H9 (cell line): ENCODE measurements around the gene RAB6B. TPM values are rescaled to one million over a fixed set of nuclear protein-coding genes. Genes with fewer than 3 reads are reported as not detected.

ENCODE experiments used
- DNase-seq: peaks from one replicate; pipeline ENCODE4 v3.0.0-alpha.2; 2017
- H2AFZ ChIP-seq: one replicate; pipeline ENCODE4 v1.6.1; 2013; ENCODE audit warnings: mild to moderate bottlenecking, low read length, control low read depth, moderate library complexity
- H2AK5ac ChIP-seq: 2 replicates; pipeline ENCODE4 v1.6.1; 2013; ENCODE audit warnings: low read length, control low read depth, mixed read lengths; ENCODE audit not compliant: insufficient read length
- H2BK120ac ChIP-seq: one replicate; pipeline ENCODE4 v1.6.1; 2013; ENCODE audit warnings: low read depth, mild to moderate bottlenecking, low read length, control low read depth, inconsistent platforms; ENCODE audit not compliant: poor library complexity, severe bottlenecking
- H2BK12ac ChIP-seq: 2 replicates; pipeline ENCODE4 v1.6.1; 2013; ENCODE audit warnings: low read length, control low read depth, mixed read lengths, low read depth; ENCODE audit not compliant: insufficient read length
- H2BK15ac ChIP-seq: 2 replicates; pipeline ENCODE4 v1.6.1; 2013; ENCODE audit warnings: low read depth, low read length, control low read depth
- H2BK20ac ChIP-seq: one replicate; pipeline ENCODE4 v1.6.1; 2013; ENCODE audit warnings: low read depth, mild to moderate bottlenecking, low read length, control low read depth, inconsistent platforms; ENCODE audit not compliant: poor library complexity, severe bottlenecking
- H2BK5ac ChIP-seq: 2 replicates; pipeline ENCODE4 v1.6.1; 2013; ENCODE audit warnings: low read length, control low read depth, mixed read lengths; ENCODE audit not compliant: insufficient read length
- H3K14ac ChIP-seq: 2 replicates; pipeline ENCODE4 v1.6.1; 2013; ENCODE audit warnings: low read length, control low read depth; ENCODE audit not compliant: insufficient read depth
- H3K18ac ChIP-seq: 2 replicates; pipeline ENCODE4 v1.6.1; 2013; ENCODE audit warnings: low read depth, mild to moderate bottlenecking, mixed read lengths, low read length, control low read depth; ENCODE audit not compliant: insufficient read length
- H3K23ac ChIP-seq: 2 replicates; pipeline ENCODE4 v1.6.1; 2013; ENCODE audit warnings: low read length, control low read depth, mixed read lengths, low read depth; ENCODE audit not compliant: insufficient read length
- H3K23me2 ChIP-seq: 2 replicates; pipeline ENCODE4 v1.6.1; 2013; ENCODE audit warnings: low read depth, mild to moderate bottlenecking, mixed read lengths, low read length, control low read depth; ENCODE audit not compliant: insufficient read length, poor library complexity, severe bottlenecking
- H3K27ac ChIP-seq: 2 replicates; pipeline ENCODE4 v1.5.1; 2013; ENCODE audit warnings: low read length, control low read depth, mixed read lengths, low read depth; ENCODE audit not compliant: insufficient read length
- H3K27me3 ChIP-seq: 2 replicates; pipeline ENCODE4 v1.6.1; 2013; ENCODE audit warnings: low read length, control low read depth, inconsistent platforms; ENCODE audit not compliant: insufficient read depth
- H3K4ac ChIP-seq: 2 replicates; pipeline ENCODE4 v1.6.1; 2013; ENCODE audit warnings: low read depth, mild to moderate bottlenecking, control low read depth, inconsistent platforms, low read length, moderate library complexity
- H3K4me1 ChIP-seq: 2 replicates; pipeline ENCODE4 v1.6.1; 2013; ENCODE audit warnings: low read length, control low read depth, inconsistent platforms; ENCODE audit not compliant: insufficient read depth
- H3K4me2 ChIP-seq: 2 replicates; pipeline ENCODE4 v1.6.1; 2013; ENCODE audit warnings: low read length, control low read depth, mixed read lengths; ENCODE audit not compliant: insufficient read length, insufficient read depth
- H3K56ac ChIP-seq: 2 replicates; pipeline ENCODE4 v1.6.1; 2013; ENCODE audit warnings: low read depth, mild to moderate bottlenecking, mixed read lengths, low read length, control low read depth; ENCODE audit not compliant: insufficient read length
- H3K79me1 ChIP-seq: 2 replicates; pipeline ENCODE4 v1.6.1; 2013; ENCODE audit warnings: low read depth, mild to moderate bottlenecking, moderate library complexity, low read length, control low read depth, inconsistent platforms; ENCODE audit not compliant: insufficient read depth, poor library complexity, severe bottlenecking
- H3K79me2 ChIP-seq: 2 replicates; pipeline ENCODE4 v1.6.1; 2013; ENCODE audit warnings: low read length, control low read depth, inconsistent platforms; ENCODE audit not compliant: insufficient read depth
- H3K9ac ChIP-seq: 2 replicates; pipeline ENCODE4 v1.6.1; 2013; ENCODE audit warnings: low read length, control low read depth, mixed read lengths; ENCODE audit not compliant: insufficient read length; ENCODE audit errors: extremely low read depth
- H3K9me3 ChIP-seq: one replicate; pipeline ENCODE4 v1.6.1; 2013; ENCODE audit warnings: low read depth, low read length, inconsistent platforms; ENCODE audit not compliant: control insufficient read depth
- H3T11ph ChIP-seq: one replicate; pipeline ENCODE4 v1.6.1; 2013; ENCODE audit warnings: mild to moderate bottlenecking, low read length, control low read depth, inconsistent platforms
- H4K20me1 ChIP-seq: one replicate; pipeline ENCODE4 v1.6.1; 2013; ENCODE audit not compliant: control insufficient read depth, insufficient read length, insufficient read depth
- H4K5ac ChIP-seq: 2 replicates; pipeline ENCODE4 v1.6.1; 2013; ENCODE audit warnings: low read depth, mild to moderate bottlenecking, mixed read lengths, low read length, control low read depth; ENCODE audit not compliant: insufficient read length
- H4K8ac ChIP-seq: replicated peaks from 2 replicates; pipeline ENCODE4 v1.6.1; 2013; ENCODE audit warnings: low read length, control low read depth, mixed read lengths, low read depth; ENCODE audit not compliant: insufficient read length
- H4K91ac ChIP-seq: 2 replicates; pipeline ENCODE4 v1.6.1; 2013; ENCODE audit warnings: low read depth, mild to moderate bottlenecking, moderate library complexity, mixed read lengths, low read length, control low read depth; ENCODE audit not compliant: insufficient read length
- H3K27ac Mint-ChIP-seq, 3 experiments: 2 replicates in 2 of 3; 3 replicates in 1 of 3; pipeline ENCODE4 v1.8.0; 2020 to 2021; ENCODE audit warnings: mixed read lengths in 3 of 3, mild to moderate bottlenecking in 1 of 3, moderate library complexity in 1 of 3
- H3K27me3 Mint-ChIP-seq: 2 replicates; pipeline ENCODE4 v1.8.0; 2021; ENCODE audit warnings: low read depth, mild to moderate bottlenecking, moderate library complexity, mixed read lengths
- H3K36me3 Mint-ChIP-seq, 3 experiments: 2 replicates in 2 of 3; 3 replicates in 1 of 3; pipeline ENCODE4 v1.8.0; 2020 to 2021; ENCODE audit warnings: low read depth in 3 of 3, mixed read lengths in 3 of 3; ENCODE audit not compliant: insufficient read depth in 1 of 3
- H3K4me1 Mint-ChIP-seq, 2 experiments: 2 replicates each; pipeline ENCODE4 v1.8.0; 2020; ENCODE audit warnings: mixed read lengths in 2 of 2
- H3K4me3 Mint-ChIP-seq, 2 experiments: 2 replicates in 1 of 2; 3 replicates in 1 of 2; pipeline ENCODE4 v1.8.0; 2020 to 2021; ENCODE audit warnings: mild to moderate bottlenecking in 2 of 2, mixed read lengths in 2 of 2, moderate library complexity in 1 of 2
- H3K9me3 Mint-ChIP-seq, 2 experiments: 2 replicates in 1 of 2; 3 replicates in 1 of 2; pipeline ENCODE4 v1.8.0; 2020; ENCODE audit warnings: mild to moderate bottlenecking in 2 of 2, mixed read lengths in 2 of 2, moderate library complexity in 1 of 2
- WGBS: extraction: QIAGEN DNeasy Blood & Tissue Kit; methylation state at CpG from one replicate; pipeline ENCODE4 v1.1.7; 2013; ENCODE audit warnings: missing lambda C conversion rate, low lambda C conversion rate, mixed read lengths; ENCODE audit not compliant: insufficient read length; ENCODE audit errors: extremely low coverage; 5-methylcytosine and 5-hydroxymethylcytosine counted together
- total RNA-seq: library from RNA; stranded (reverse); gene quantifications from 2 replicates; pipeline ENCODE4 v1.2.1, GENCODE V29; 2021
- TF ChIP-seq, protein P1 (sequence below): fragments of 200-600 bp; sonication (generic); conservative IDR thresholded peaks from 3 replicates; pipeline ENCODE4 v1.8.0; 2021; ENCODE audit warnings: antibody characterized with exemption, mild to moderate bottlenecking

Gene RAB6B
- total RNA-seq, 1 experiment from 2014 or later: 12.3 TPM

DNA sequence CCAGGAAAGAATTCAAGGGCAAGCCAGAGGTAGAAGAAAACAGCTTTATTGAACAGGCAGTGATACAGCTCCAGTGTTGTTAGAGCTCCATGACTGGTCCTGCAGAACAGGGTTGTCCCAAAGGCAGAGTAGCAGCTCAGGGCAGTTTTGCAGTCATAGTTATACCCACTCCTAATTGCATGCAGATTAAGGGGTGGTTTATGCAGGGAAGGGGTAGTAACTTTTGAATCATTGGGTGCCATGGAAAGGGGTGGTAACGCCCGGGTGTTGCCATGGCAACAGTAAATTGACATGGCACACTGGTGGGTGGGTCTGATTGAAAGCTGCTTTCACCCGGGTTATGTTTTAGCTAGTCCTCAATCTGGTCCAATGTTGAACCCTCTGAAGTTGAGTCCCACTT lies 9.7 kb upstream of the RAB6B start:
- Mint-ChIP-seq H3K27ac (no peak overlapping the region), H3K9me3 (no peaks in the 10 kb centered on the region; a peak in 1 of 5 replicates), H3K4me1 (no peaks in the 10 kb centered on the region; a peak in 1 of 4 replicates), H3K4me3 (no peak overlapping the region), H3K36me3 (no peaks in the 10 kb centered on the region), H3K27me3 (peaks cover 3% of the 10 kb centered on the region)
- Histone ChIP-seq H3K79me2 (no peaks in the 10 kb centered on the region), H3K27ac (no peak overlapping the region), H3K14ac (no peak overlapping the region), H3T11ph (no peak overlapping the region), H2AK5ac (no peak overlapping the region), H2BK120ac (no peak overlapping the region), H4K20me1 (no peaks in the 10 kb centered on the region), H2BK5ac (no peak overlapping the region), H4K8ac (no peak overlapping the region), H2AFZ (no peak overlapping the region), H3K9ac (no peak overlapping the region), H3K23me2 (no peaks in the 10 kb centered on the region), H2BK15ac (no peak overlapping the region), H3K18ac (no peak overlapping the region), H4K5ac (no peak overlapping the region), H4K91ac (no peak overlapping the region), H3K79me1 (no peaks in the 10 kb centered on the region), H3K27me3 (no peaks in the 10 kb centered on the region), H2BK12ac (no peak overlapping the region), H3K23ac (no peak overlapping the region), H3K4me1 (no peaks in the 10 kb centered on the region), H3K4ac (no peak overlapping the region), H3K4me2 (no peak overlapping the region), H3K56ac (no peak overlapping the region), H3K9me3 (no peaks in the 10 kb centered on the region), H2BK20ac (no peak overlapping the region)
- TF ChIP-seq, protein P1, sequence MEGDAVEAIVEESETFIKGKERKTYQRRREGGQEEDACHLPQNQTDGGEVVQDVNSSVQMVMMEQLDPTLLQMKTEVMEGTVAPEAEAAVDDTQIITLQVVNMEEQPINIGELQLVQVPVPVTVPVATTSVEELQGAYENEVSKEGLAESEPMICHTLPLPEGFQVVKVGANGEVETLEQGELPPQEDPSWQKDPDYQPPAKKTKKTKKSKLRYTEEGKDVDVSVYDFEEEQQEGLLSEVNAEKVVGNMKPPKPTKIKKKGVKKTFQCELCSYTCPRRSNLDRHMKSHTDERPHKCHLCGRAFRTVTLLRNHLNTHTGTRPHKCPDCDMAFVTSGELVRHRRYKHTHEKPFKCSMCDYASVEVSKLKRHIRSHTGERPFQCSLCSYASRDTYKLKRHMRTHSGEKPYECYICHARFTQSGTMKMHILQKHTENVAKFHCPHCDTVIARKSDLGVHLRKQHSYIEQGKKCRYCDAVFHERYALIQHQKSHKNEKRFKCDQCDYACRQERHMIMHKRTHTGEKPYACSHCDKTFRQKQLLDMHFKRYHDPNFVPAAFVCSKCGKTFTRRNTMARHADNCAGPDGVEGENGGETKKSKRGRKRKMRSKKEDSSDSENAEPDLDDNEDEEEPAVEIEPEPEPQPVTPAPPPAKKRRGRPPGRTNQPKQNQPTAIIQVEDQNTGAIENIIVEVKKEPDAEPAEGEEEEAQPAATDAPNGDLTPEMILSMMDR: no peak
- WGBS: no CpG with 5 or more reads among the region's 3 CpGs
- no peak for DNase-seq
